Measurements from ENCODE around the gene CIAO2B.
"Not testable (repeated sequence)": the region's sequence is repeated elsewhere in the genome, so short reads cannot be mapped to it uniquely, and the experiment has no call there.

Gene CIAO2B

GRCh38 chr16:66970775-66971720 lies 36.8 kb upstream of the CIAO2B start:
- H3K4me1 ChIP-seq (ENCODE audit: control insufficient read depth, insufficient read depth, low read length), result no peaks in the 10 kb centered on the region
- H3K27me3 ChIP-seq (ENCODE audit: control insufficient read depth in 1 of 2, insufficient read depth in 2 of 2, low read length in 2 of 2), result no peaks in the 10 kb centered on the region
- H3K9me3 ChIP-seq (ENCODE audit: control insufficient read depth in 2 of 2, low read length in 2 of 2), result no peaks in the 10 kb centered on the region
- no peak overlapping the region for H3K27ac ChIP-seq (ENCODE audit: low read length)
- no peaks in the 10 kb centered on the region for H3K36me3 ChIP-seq (ENCODE audit: control insufficient read depth in 2 of 2, insufficient read depth in 2 of 2, low read length in 2 of 2)
- no peak overlapping the region for H3K9ac ChIP-seq (ENCODE audit: low read length in 2 of 2)
- H3K4me3 ChIP-seq (ENCODE audit: low read length in 2 of 2), result no peak overlapping the region

DNA sequence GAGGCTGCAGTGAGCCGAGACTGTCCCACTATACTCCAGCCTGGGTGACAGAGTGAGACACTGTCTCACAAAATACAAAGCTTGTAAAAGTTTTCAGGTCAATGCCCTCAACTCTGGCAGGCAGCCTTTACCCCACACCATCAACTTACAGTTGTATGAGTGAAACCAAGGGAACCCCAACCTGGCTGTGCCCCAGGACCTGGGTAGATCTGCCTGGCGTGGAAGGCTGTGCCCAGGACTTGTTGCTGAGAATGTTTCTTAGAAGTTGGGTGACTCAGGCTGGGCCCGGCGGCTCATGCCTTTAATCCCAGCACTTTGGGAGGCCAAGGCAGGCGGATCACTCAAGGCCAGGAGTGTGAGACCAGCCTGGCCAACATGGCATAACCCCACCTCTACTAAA lies 34.6 kb upstream of the CIAO2B start:
- no peak overlapping the region for H3K9ac ChIP-seq (ENCODE audit: low read length in 2 of 2)
- H3K4me1 ChIP-seq (ENCODE audit: control insufficient read depth, insufficient read depth, low read length), result no peaks in the 10 kb centered on the region
- H3K36me3 ChIP-seq (ENCODE audit: control insufficient read depth in 2 of 2, insufficient read depth in 2 of 2, low read length in 2 of 2), result no peaks in the 10 kb centered on the region
- peaks cover 0 to 3% of the 10 kb centered on the region in 2 donors for H3K27me3 ChIP-seq (ENCODE audit: control insufficient read depth in 1 of 2, insufficient read depth in 2 of 2, low read length in 2 of 2)
- H3K27ac ChIP-seq (ENCODE audit: low read length), result no peak overlapping the region
- no peaks in the 10 kb centered on the region for H3K9me3 ChIP-seq (ENCODE audit: control insufficient read depth in 2 of 2, low read length in 2 of 2)
- H3K4me3 ChIP-seq (ENCODE audit: low read length in 2 of 2), result no peak overlapping the region

GRCh38 chr16:66964049-66964448 lies 29.8 kb upstream of the CIAO2B start:
- Histone ChIP-seq H3K9ac (ENCODE audit: low read length in 2 of 2) (no peak overlapping the region), H3K27ac (ENCODE audit: low read length) (no peak overlapping the region), H3K4me1 (ENCODE audit: control insufficient read depth, insufficient read depth, low read length) (no peaks in the 10 kb centered on the region), H3K4me3 (ENCODE audit: low read length in 2 of 2) (no peak overlapping the region), H3K36me3 (ENCODE audit: control insufficient read depth in 2 of 2, insufficient read depth in 2 of 2, low read length in 2 of 2) (no peaks in the 10 kb centered on the region), H3K27me3 (ENCODE audit: control insufficient read depth in 1 of 2, insufficient read depth in 2 of 2, low read length in 2 of 2) (peaks cover 0 to 3% of the 10 kb centered on the region in 2 donors), H3K9me3 (ENCODE audit: control insufficient read depth in 2 of 2, low read length in 2 of 2) (no peaks in the 10 kb centered on the region)

GRCh38 chr16:66961914-66962313 lies 27.7 kb upstream of the CIAO2B start:
- Histone ChIP-seq H3K27me3 (ENCODE audit: control insufficient read depth in 1 of 2, insufficient read depth in 2 of 2, low read length in 2 of 2) (peaks cover 0 to 3% of the 10 kb centered on the region in 2 donors), H3K9me3 (ENCODE audit: control insufficient read depth in 2 of 2, low read length in 2 of 2) (no peaks in the 10 kb centered on the region), H3K27ac (ENCODE audit: low read length) (no peak overlapping the region), H3K9ac (ENCODE audit: low read length in 2 of 2) (no peak overlapping the region), H3K36me3 (ENCODE audit: control insufficient read depth in 2 of 2, insufficient read depth in 2 of 2, low read length in 2 of 2) (no peaks in the 10 kb centered on the region), H3K4me3 (ENCODE audit: low read length in 2 of 2) (no peak overlapping the region), H3K4me1 (ENCODE audit: control insufficient read depth, insufficient read depth, low read length) (no peaks in the 10 kb centered on the region)

DNA sequence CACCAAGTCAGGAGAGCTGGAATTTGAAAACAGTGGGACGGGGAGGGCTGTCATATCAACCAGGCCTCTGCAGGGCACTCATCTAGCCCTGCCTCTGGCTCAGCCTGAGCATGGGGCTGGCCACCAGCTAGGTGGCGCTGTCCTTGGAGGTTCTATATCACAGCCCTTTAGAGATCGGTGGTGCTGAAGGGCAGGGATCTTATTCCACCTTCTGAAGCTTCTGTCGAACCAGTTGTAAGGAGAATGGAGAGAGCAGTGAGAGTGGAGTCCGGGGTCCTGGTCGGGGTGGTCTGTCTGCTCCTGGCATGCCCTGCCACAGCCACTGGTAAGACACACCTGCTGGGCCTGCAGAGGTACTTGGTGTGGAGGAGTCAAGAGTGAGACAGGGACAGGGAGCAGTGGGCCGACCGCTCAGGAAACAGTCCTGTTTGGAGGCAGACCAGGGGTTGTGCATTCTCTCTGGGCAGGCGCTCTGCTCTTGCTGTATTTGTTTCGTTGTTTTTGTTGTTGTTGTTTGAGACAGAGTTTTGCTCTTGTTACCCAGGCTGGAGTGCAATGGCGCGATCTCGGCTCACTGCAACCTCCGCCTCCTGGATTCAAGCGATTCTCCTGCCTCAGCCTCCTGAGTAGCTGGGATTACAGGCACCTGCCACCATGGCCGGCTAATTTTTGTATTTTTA lies 27.0 kb upstream of the CIAO2B start, which contains the start of gene CES3:
CES3 (plus strand) TSS at position 202 of the 680 bp plus-strand sequence; CDS start at position 244, 42 bp downstream.
- Histone ChIP-seq H3K9me3 (ENCODE audit: control insufficient read depth in 2 of 2, low read length in 2 of 2) (no peaks in the 10 kb centered on the region), H3K9ac (ENCODE audit: low read length in 2 of 2) (no peak within 1 kb of the TSS), H3K36me3 (ENCODE audit: control insufficient read depth in 2 of 2, insufficient read depth in 2 of 2, low read length in 2 of 2) (no peaks in the 10 kb centered on the region), H3K27ac (ENCODE audit: low read length) (no peak within 1 kb of the TSS), H3K4me3 (ENCODE audit: low read length in 2 of 2) (no peak within 1 kb of the TSS), H3K4me1 (ENCODE audit: control insufficient read depth, insufficient read depth, low read length) (no peaks in the 10 kb centered on the region), H3K27me3 (ENCODE audit: control insufficient read depth in 1 of 2, insufficient read depth in 2 of 2, low read length in 2 of 2) (peaks cover 0 to 3% of the 10 kb centered on the region in 2 donors)

- Histone ChIP-seq H3K9ac (ENCODE audit: low read length in 2 of 2) (no peak overlapping the region), H3K9me3 (ENCODE audit: control insufficient read depth in 2 of 2, low read length in 2 of 2) (no peaks in the 10 kb centered on the region), H3K36me3 (ENCODE audit: control insufficient read depth in 2 of 2, insufficient read depth in 2 of 2, low read length in 2 of 2) (no peaks in the 10 kb centered on the region), H3K27me3 (ENCODE audit: control insufficient read depth in 1 of 2, insufficient read depth in 2 of 2, low read length in 2 of 2) (peaks cover 0 to 3% of the 10 kb centered on the region in 2 donors), H3K4me1 (ENCODE audit: control insufficient read depth, insufficient read depth, low read length) (no peaks in the 10 kb centered on the region), H3K4me3 (ENCODE audit: low read length in 2 of 2) (no peak overlapping the region), H3K27ac (ENCODE audit: low read length) (no peak overlapping the region)
Observed at GRCh38 chr16:66960270-66960669, 26.1 kb upstream of the CIAO2B start.

DNA sequence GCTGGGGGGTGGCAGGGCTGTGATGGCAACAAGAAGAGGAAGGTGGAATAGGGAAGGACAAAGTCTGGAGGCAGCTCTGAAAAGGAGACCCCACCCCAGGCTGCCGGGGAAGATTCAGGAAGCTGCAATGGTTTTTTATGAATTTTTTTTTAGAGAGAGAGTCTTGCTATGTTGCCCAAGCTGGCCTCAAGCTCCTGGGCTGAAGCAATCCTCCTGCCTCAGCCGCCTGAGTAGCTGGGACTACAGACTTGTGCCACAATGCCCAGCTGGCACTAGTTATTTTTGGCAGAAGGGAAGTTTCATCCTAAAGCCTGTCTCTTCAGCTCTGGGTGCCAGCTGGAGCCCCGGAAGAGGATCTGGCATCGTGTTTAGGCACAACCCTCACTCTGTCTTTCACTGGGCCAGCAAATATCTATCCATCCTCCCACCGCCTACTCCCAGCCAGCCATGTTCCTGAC lies 25.5 kb upstream of the CIAO2B start:
- Histone ChIP-seq H3K36me3 (ENCODE audit: control insufficient read depth in 2 of 2, insufficient read depth in 2 of 2, low read length in 2 of 2) (no peaks in the 10 kb centered on the region), H3K4me3 (ENCODE audit: low read length in 2 of 2) (no peak overlapping the region), H3K9ac (ENCODE audit: low read length in 2 of 2) (no peak overlapping the region), H3K27ac (ENCODE audit: low read length) (no peak overlapping the region), H3K4me1 (ENCODE audit: control insufficient read depth, insufficient read depth, low read length) (no peaks in the 10 kb centered on the region), H3K27me3 (ENCODE audit: control insufficient read depth in 1 of 2, insufficient read depth in 2 of 2, low read length in 2 of 2) (peaks cover 0 to 3% of the 10 kb centered on the region in 2 donors), H3K9me3 (ENCODE audit: control insufficient read depth in 2 of 2, low read length in 2 of 2) (no peaks in the 10 kb centered on the region)

GRCh38 chr16:66958857-66959703 lies 24.9 kb upstream of the CIAO2B start:
- no peak overlapping the region for H3K27ac ChIP-seq (ENCODE audit: low read length)
- no peaks in the 10 kb centered on the region for H3K27me3 ChIP-seq (ENCODE audit: control insufficient read depth in 1 of 2, insufficient read depth in 2 of 2, low read length in 2 of 2)
- no peak overlapping the region for H3K9ac ChIP-seq (ENCODE audit: low read length in 2 of 2)
- no peaks in the 10 kb centered on the region for H3K4me1 ChIP-seq (ENCODE audit: control insufficient read depth, insufficient read depth, low read length)
- H3K9me3 ChIP-seq (ENCODE audit: control insufficient read depth in 2 of 2, low read length in 2 of 2), result no peaks in the 10 kb centered on the region
- no peaks in the 10 kb centered on the region for H3K36me3 ChIP-seq (ENCODE audit: control insufficient read depth in 2 of 2, insufficient read depth in 2 of 2, low read length in 2 of 2)
- no peak overlapping the region for H3K4me3 ChIP-seq (ENCODE audit: low read length in 2 of 2)

DNA sequence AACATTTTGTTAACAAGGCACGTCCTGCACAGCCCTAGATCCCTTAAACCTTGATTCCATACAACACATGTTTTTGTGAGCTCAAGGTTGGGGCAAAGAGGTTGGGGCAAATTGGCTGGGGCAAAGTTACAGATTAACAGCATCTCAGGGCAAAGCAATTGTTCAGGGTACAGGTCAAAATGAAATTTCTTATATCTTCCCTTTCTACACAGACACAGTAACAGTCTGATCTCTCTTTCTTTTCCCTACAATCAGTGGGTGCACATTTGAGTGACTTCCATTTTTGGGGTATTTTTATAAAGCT lies 21.9 kb upstream of the CIAO2B start:
- H3K9ac ChIP-seq (ENCODE audit: low read length in 2 of 2); H3K4me3 ChIP-seq (ENCODE audit: low read length in 2 of 2); H3K9me3 ChIP-seq (ENCODE audit: control insufficient read depth in 2 of 2, low read length in 2 of 2); H3K27ac ChIP-seq (ENCODE audit: low read length); H3K4me1 ChIP-seq (ENCODE audit: control insufficient read depth, insufficient read depth, low read length); H3K27me3 ChIP-seq (ENCODE audit: control insufficient read depth in 1 of 2, insufficient read depth in 2 of 2, low read length in 2 of 2); H3K36me3 ChIP-seq (ENCODE audit: control insufficient read depth in 2 of 2, insufficient read depth in 2 of 2, low read length in 2 of 2): not testable (repeated sequence)

DNA sequence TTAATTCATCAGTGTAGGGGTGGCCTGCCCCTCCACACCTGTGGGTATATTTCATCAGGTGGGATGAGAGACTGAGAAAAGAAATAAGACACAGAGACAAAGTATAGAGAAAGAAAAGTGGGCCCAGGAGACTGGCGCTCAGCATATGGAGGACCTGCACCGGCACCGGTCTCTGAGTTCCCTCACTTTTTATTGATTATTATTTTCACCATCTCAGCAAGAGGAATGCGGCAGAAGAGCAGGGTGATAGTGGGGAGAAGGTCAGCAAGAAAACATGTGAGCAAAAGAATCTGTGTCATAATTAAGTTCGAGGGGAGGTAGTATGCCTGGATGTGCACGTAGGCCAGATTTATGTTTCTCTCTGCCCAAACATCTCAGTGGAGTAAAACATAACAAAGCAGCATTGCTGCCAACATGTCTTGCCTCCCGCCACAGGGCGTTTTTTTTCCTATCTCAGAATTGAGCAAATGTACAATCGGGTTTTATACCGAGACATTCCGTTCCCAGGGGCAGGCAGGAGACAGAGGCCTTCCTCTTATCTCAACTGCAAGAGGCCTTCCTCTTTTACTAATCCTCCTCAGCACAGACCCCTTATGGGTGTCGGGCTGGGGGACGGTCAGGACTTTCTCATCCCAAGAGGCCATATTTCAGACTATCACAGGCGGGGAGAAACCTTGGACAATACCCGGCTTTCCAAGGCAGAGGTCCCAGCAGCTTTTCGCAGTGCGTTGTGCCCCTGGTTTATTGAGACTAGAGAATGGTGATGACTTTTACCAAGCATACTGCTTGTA lies 21.4 kb upstream of the CIAO2B start:
- H3K4me3 ChIP-seq (ENCODE audit: low read length in 2 of 2); H3K9me3 ChIP-seq (ENCODE audit: control insufficient read depth in 2 of 2, low read length in 2 of 2); H3K4me1 ChIP-seq (ENCODE audit: control insufficient read depth, insufficient read depth, low read length); H3K27me3 ChIP-seq (ENCODE audit: control insufficient read depth in 1 of 2, insufficient read depth in 2 of 2, low read length in 2 of 2); H3K36me3 ChIP-seq (ENCODE audit: control insufficient read depth in 2 of 2, insufficient read depth in 2 of 2, low read length in 2 of 2); H3K9ac ChIP-seq (ENCODE audit: low read length in 2 of 2); H3K27ac ChIP-seq (ENCODE audit: low read length): not testable (repeated sequence)

Measured in stomach smooth muscle (tissue), 2 donors.